Mesodermal cell (in vitro differentiated cells): ENCODE data around the gene CLP1.
"Not testable (repeated sequence)": the region's sequence is repeated elsewhere in the genome, so short reads cannot be mapped to it uniquely, and the experiment has no call there.

Experiments
- H3K27ac ChIP-seq: 2 replicates; pipeline ENCODE4 v1.7.0; 2013; ENCODE audit warnings: mild to moderate bottlenecking, low read depth, low read length, moderate library complexity; ENCODE audit not compliant: severe bottlenecking
- H3K36me3 ChIP-seq: 2 replicates; pipeline ENCODE4 v1.7.1; 2013; ENCODE audit warnings: mild to moderate bottlenecking, low read length, moderate library complexity; ENCODE audit not compliant: control insufficient read depth, insufficient read depth
- H3K4me1 ChIP-seq: one replicate; pipeline ENCODE4 v1.7.1; 2013; ENCODE audit warnings: mild to moderate bottlenecking, low read length; ENCODE audit not compliant: insufficient read depth, control insufficient read depth, poor library complexity, severe bottlenecking
- H3K4me3 ChIP-seq: 2 replicates; pipeline ENCODE4 v1.7.0; 2013; ENCODE audit warnings: low read length, control low read depth, mild to moderate bottlenecking; ENCODE audit not compliant: insufficient read depth, poor library complexity, severe bottlenecking; ENCODE audit errors: extremely low read depth
- H3K9me3 ChIP-seq: 2 replicates; pipeline ENCODE4 v1.7.1; 2013; ENCODE audit warnings: mild to moderate bottlenecking, low read length, moderate library complexity; ENCODE audit not compliant: control insufficient read depth
- WGBS, 2 experiments: methylation state at CpG; one replicate each; pipeline ENCODE4 v1.1.5; 2013; ENCODE audit warnings: missing lambda C conversion rate in 2 of 2; ENCODE audit not compliant: insufficient coverage in 2 of 2; 5-methylcytosine and 5-hydroxymethylcytosine counted together

Gene CLP1

GRCh38 chr11:57699813-57700212 is 42.3 kb downstream of the CLP1 start:
- Histone ChIP-seq H3K27ac (no peak overlapping the region), H3K4me3 (no peak overlapping the region), H3K36me3 (peaks cover 87% of the 10 kb centered on the region), H3K4me1 (no peaks in the 10 kb centered on the region), H3K9me3 (no peaks in the 10 kb centered on the region)
- WGBS, 2 experiments: 94 to 98% methylated on average over 6 to 8 of the region's 10 CpGs

DNA sequence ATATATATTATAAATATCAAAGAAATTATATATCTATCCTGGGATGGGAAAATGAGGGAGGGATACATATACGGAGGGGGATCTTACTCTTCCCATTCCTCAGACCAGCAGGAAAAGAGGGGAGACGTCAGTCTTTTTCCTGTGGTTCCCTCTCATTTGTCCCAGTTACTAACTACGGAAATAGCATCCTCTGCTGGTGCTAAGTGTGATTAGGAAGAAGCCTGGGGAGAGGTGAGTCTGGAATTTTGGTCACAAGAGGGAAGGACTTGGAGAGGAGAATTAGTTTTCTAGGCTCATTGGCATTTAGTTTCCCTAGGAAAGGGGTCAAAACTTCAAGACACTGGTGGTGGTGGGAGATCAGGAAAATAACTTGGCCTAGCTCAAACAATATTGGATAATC is 42.9 kb downstream of the CLP1 start:
- no CpG with 5 or more reads among the region's 3 CpGs for WGBS, 2 experiments
- H3K4me1 ChIP-seq: no peaks in the 10 kb centered on the region
- H3K36me3 ChIP-seq: peaks cover 85% of the 10 kb centered on the region
- no peak overlapping the region for H3K27ac ChIP-seq
- no peaks in the 10 kb centered on the region for H3K9me3 ChIP-seq
- no peak overlapping the region for H3K4me3 ChIP-seq

- 94 to 100% methylated on average over 3 to 4 of the region's 4 CpGs for WGBS, 2 experiments
Measured at GRCh38 chr11:57703341-57703740, 45.8 kb downstream of the CLP1 start.

DNA sequence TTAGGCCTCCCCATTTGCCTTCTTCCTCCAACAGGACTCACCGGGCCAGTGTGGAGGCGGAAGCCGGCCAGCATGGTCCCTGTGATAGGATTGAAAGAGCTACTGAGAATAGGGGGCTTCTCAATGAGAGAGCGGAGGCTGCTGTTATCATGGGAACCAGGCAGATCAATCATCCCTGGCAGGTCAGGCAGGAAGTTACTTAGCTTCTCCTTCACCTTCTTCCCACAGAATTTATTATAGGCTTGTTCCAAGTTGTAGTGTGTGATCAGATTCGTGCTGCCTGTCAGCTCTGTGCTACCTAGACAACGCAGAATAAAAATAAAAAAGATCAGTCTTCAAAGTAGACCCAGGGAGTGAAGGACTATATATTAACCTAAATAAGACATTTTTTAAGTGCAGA is 47.4 kb downstream of the CLP1 start:
- WGBS, 2 experiments: 80 to 100% methylated on average over 1 to 2 of the region's 6 CpGs

More at GRCh38 chr11:57703341-57703740, 45.8 kb downstream of the CLP1 start:
- Histone ChIP-seq H3K36me3 (peaks cover 71% of the 10 kb centered on the region), H3K27ac (no peak overlapping the region), H3K9me3 (no peaks in the 10 kb centered on the region), H3K4me3 (no peak overlapping the region), H3K4me1 (no peaks in the 10 kb centered on the region)

DNA sequence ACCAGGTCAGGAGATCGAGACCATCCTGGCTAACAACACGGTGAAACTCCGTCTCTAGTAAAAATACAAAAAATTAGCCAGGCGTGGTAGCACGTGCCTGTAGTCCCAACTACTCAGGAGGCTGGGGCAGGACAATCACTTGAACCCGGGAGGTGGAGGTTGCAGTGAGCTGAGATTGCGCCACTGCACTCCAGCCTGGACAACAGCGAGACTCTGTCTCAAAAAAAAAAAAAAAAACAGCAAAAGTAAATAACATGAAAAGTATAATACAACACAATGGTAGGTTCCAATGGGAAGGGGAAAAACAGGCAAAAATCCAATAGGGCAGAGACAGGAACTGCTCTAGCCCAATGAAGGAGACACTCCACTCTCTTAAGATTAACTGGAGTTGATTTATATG is 47.9 kb downstream of the CLP1 start:
- H3K4me1 ChIP-seq, H3K27ac ChIP-seq, H3K9me3 ChIP-seq, H3K4me3 ChIP-seq: not testable (repeated sequence)
- 100% methylated on average over 1 of the region's 8 CpGs; no CpG with 5 or more reads in 1 of the 2 experiments for WGBS, 2 experiments
- H3K36me3 ChIP-seq: peaks cover 64% of the 10 kb centered on the region

More for the DNA sequence above, 47.4 kb downstream of the CLP1 start:
- Histone ChIP-seq H3K4me3 (no peak overlapping the region), H3K9me3 (no peaks in the 10 kb centered on the region), H3K27ac (no peak overlapping the region), H3K4me1 (no peaks in the 10 kb centered on the region), H3K36me3 (peaks cover 68% of the 10 kb centered on the region)

GRCh38 chr11:57709802-57710367 is 52.3 kb downstream of the CLP1 start:
- H3K4me1 ChIP-seq: peaks cover 5% of the 10 kb centered on the region
- H3K36me3 ChIP-seq: peaks cover 41% of the 10 kb centered on the region
- 97 to 99% methylated on average over 5 of the region's 5 CpGs for WGBS, 2 experiments
- H3K9me3 ChIP-seq: no peaks in the 10 kb centered on the region
- no peak overlapping the region for H3K27ac ChIP-seq
- H3K4me3 ChIP-seq: no peak overlapping the region
